Caco-2 (cell line): ENCODE measurements around the gene HDAC4. TPM values are rescaled to one million over a fixed set of nuclear protein-coding genes. Genes with fewer than 3 reads are reported as not detected.

Experiments
- BruUV-seq: library from RNA; stranded (reverse); fragments of 400-500 nt; replicated peaks from 2 replicates; lab custom pipeline; 2021; lab: Mats Ljungman, UMichigan
- CTCF ChIA-PET: fragments of 300-600 bp; sonication (Branson Sonifier 250); formaldehyde crosslinking; loops from one replicate; lab custom pipeline; 2022; ENCODE audit warnings: antibody characterized with exemption; lab: Charles Lee
- POLR2A ChIA-PET: fragments of 300-600 bp; sonication (Branson Sonifier 250); formaldehyde crosslinking; loops from one replicate; lab custom pipeline; 2022; ENCODE audit warnings: antibody characterized with exemption; lab: Charles Lee
- DNase-seq, 2 experiments: peaks; one replicate each; pipeline versions ENCODE4 v3.0.0 to v3.0.0-alpha.2; 2020 to 2022
- H3K27me3 ChIP-seq: replicated peaks from 2 replicates; pipeline ENCODE4 v1.6.0; 2011; ENCODE audit warnings: low read length; ENCODE audit not compliant: control insufficient read depth, insufficient read depth
- H3K36me3 ChIP-seq: 2 replicates; pipeline ENCODE4 v1.5.1; 2011; ENCODE audit warnings: low read length; ENCODE audit not compliant: control insufficient read depth, insufficient read depth
- H3K4me1 ChIP-seq: fragments of 250-450 bp; sonication (Bioruptor Pico); 2 replicates; pipeline ENCODE4 v1.5.1; 2020; ENCODE audit warnings: mild to moderate bottlenecking
- H3K4me3 ChIP-seq: 2 replicates; pipeline ENCODE4 v1.5.1; 2011; ENCODE audit warnings: low read depth, mild to moderate bottlenecking, control low read depth, low read length
- H3K9me3 ChIP-seq: fragments of 250-450 bp; sonication (Bioruptor Pico); 2 replicates; pipeline ENCODE4 v1.5.1; 2020; ENCODE audit warnings: mild to moderate bottlenecking, moderate library complexity
- H3K27ac Mint-ChIP-seq: one replicate; pipeline ENCODE4 v1.8.0; 2022; ENCODE audit warnings: mixed read lengths; ENCODE audit not compliant: unreplicated experiment
- H3K27me3 Mint-ChIP-seq: one replicate; pipeline ENCODE4 v1.8.0; 2022; ENCODE audit warnings: mixed read lengths; ENCODE audit not compliant: insufficient read depth, unreplicated experiment
- H3K36me3 Mint-ChIP-seq: one replicate; pipeline ENCODE4 v1.8.0; 2022; ENCODE audit warnings: mild to moderate bottlenecking, mixed read lengths; ENCODE audit not compliant: insufficient read depth, unreplicated experiment
- H3K4me1 Mint-ChIP-seq: one replicate; pipeline ENCODE4 v1.8.0; 2022; ENCODE audit warnings: low read depth, mixed read lengths; ENCODE audit not compliant: unreplicated experiment
- H3K4me3 Mint-ChIP-seq: one replicate; pipeline ENCODE4 v1.8.0; 2022; ENCODE audit warnings: mild to moderate bottlenecking, moderate library complexity, mixed read lengths; ENCODE audit not compliant: unreplicated experiment
- H3K9me3 Mint-ChIP-seq: one replicate; pipeline ENCODE4 v1.8.0; 2022; ENCODE audit warnings: mixed read lengths; ENCODE audit not compliant: unreplicated experiment
- CTCF ChIP-seq, 2 experiments: fragments of 200-600 bp in 1 of 2; IDR thresholded peaks; 1 replicate in 1 of 2; 2 replicates in 1 of 2; pipeline versions ENCODE4 v1.5.1 to v1.8.0; 2011 to 2022; ENCODE audit warnings: antibody characterized with exemption in 1 of 2, control low read depth in 1 of 2, inconsistent platforms in 1 of 2, low read depth in 1 of 2, low read length in 1 of 2, mild to moderate bottlenecking in 1 of 2, moderate library complexity in 1 of 2; ENCODE audit not compliant: insufficient read depth in 1 of 2, severe bottlenecking in 1 of 2, unreplicated experiment in 1 of 2
- intact Hi-C: fragments of 100-400 bp; cut with micrococcal nuclease; formaldehyde crosslinking; loops from one replicate; pipeline ENCODE4 v1.10.0; 2022; ENCODE audit not compliant: unreplicated experiment
- total RNA-seq: library from RNA; stranded (reverse); gene quantifications from 2 replicates; pipeline ENCODE4 v1.2.3, GENCODE V29; 2022

The HDAC4 gene
- total RNA-seq, 1 experiment from 2014 or later = 15.5 TPM

- Mint-ChIP-seq H3K4me3 (no peak overlapping the region), H3K27ac (no peak overlapping the region), H3K4me1 (no peaks in the 10 kb centered on the region), H3K9me3 (no peaks in the 10 kb centered on the region), H3K36me3 (no peaks in the 10 kb centered on the region), H3K27me3 (no peaks in the 10 kb centered on the region)
- BruUV-seq = no TSS peak
- H3K4me3 ChIP-seq = no peak overlapping the region
- H3K9me3 ChIP-seq = no peaks in the 10 kb centered on the region
- no peaks in the 10 kb centered on the region for H3K27me3 ChIP-seq
- DNase-seq = no peak
- ChIA-PET POLR2A (no interaction called here), CTCF (no interaction called here)
- no peaks in the 10 kb centered on the region for H3K4me1 ChIP-seq
- intact Hi-C loops = no loop called here
- no peak for TF ChIP-seq CTCF (IDR thresholded peaks at IDR 0.05; ENCODE audit: insufficient read depth in 1 of 2, low read depth in 1 of 2, low read length in 1 of 2, severe bottlenecking in 1 of 2, unreplicated experiment in 1 of 2)
- no peaks in the 10 kb centered on the region for H3K36me3 ChIP-seq
Observed at GRCh38 chr2:239110595-239111048, 290.2 kb downstream of the HDAC4 start.

GRCh38 chr2:239109928-239110545, 290.8 kb downstream of the HDAC4 start:
- H3K36me3 Mint-ChIP-seq = no peaks in the 10 kb centered on the region
- no peaks in the 10 kb centered on the region for H3K9me3 Mint-ChIP-seq
- ChIA-PET CTCF (no interaction called here), POLR2A (no interaction called here)
- Histone ChIP-seq H3K36me3 (no peaks in the 10 kb centered on the region), H3K9me3 (no peaks in the 10 kb centered on the region), H3K4me1 (no peaks in the 10 kb centered on the region), H3K4me3 (no peak overlapping the region), H3K27me3 (no peaks in the 10 kb centered on the region)
- intact Hi-C loops = no loop called here
- peak overlapping the region; percentile 11 for H3K27ac Mint-ChIP-seq
- no peaks in the 10 kb centered on the region for H3K27me3 Mint-ChIP-seq
- no TSS peak for BruUV-seq
- H3K4me1 Mint-ChIP-seq = no peaks in the 10 kb centered on the region
- DNase-seq = no peak
- no peak overlapping the region for H3K4me3 Mint-ChIP-seq
- no peak for TF ChIP-seq CTCF (IDR thresholded peaks at IDR 0.05; ENCODE audit: insufficient read depth in 1 of 2, low read depth in 1 of 2, low read length in 1 of 2, severe bottlenecking in 1 of 2, unreplicated experiment in 1 of 2)

- H3K4me3 ChIP-seq = no peak overlapping the region
- no peaks in the 10 kb centered on the region for H3K4me1 ChIP-seq
- Mint-ChIP-seq H3K4me3 (no peak overlapping the region), H3K9me3 (no peaks in the 10 kb centered on the region), H3K4me1 (no peaks in the 10 kb centered on the region), H3K36me3 (no peaks in the 10 kb centered on the region), H3K27ac (peak overlapping the region; percentile 11), H3K27me3 (no peaks in the 10 kb centered on the region)
- intact Hi-C loops = no loop called here
- DNase-seq = peak in 1 of 2 experiments; percentile 4
- no peaks in the 10 kb centered on the region for H3K27me3 ChIP-seq
- ChIA-PET CTCF (no interaction called here), POLR2A (no interaction called here)
- BruUV-seq = no TSS peak
- no peaks in the 10 kb centered on the region for H3K36me3 ChIP-seq
- H3K9me3 ChIP-seq = no peaks in the 10 kb centered on the region
- TF ChIP-seq CTCF (IDR thresholded peaks at IDR 0.05; ENCODE audit: insufficient read depth in 1 of 2, low read depth in 1 of 2, low read length in 1 of 2, severe bottlenecking in 1 of 2, unreplicated experiment in 1 of 2) = no peak
Observed at GRCh38 chr2:239109041-239109927, 291.5 kb downstream of the HDAC4 start.
